ENCODE results near the gene PDZD7. TPM values are rescaled to one million over a fixed set of nuclear protein-coding genes. Genes with fewer than 3 reads are reported as not detected.

Gene PDZD7
- total RNA-seq, 6 experiments from 2014 or later = 1.1 to 1.9 (median 1.2) TPM

- DNase-seq = no peak
- TF ChIP-seq, protein P1, sequence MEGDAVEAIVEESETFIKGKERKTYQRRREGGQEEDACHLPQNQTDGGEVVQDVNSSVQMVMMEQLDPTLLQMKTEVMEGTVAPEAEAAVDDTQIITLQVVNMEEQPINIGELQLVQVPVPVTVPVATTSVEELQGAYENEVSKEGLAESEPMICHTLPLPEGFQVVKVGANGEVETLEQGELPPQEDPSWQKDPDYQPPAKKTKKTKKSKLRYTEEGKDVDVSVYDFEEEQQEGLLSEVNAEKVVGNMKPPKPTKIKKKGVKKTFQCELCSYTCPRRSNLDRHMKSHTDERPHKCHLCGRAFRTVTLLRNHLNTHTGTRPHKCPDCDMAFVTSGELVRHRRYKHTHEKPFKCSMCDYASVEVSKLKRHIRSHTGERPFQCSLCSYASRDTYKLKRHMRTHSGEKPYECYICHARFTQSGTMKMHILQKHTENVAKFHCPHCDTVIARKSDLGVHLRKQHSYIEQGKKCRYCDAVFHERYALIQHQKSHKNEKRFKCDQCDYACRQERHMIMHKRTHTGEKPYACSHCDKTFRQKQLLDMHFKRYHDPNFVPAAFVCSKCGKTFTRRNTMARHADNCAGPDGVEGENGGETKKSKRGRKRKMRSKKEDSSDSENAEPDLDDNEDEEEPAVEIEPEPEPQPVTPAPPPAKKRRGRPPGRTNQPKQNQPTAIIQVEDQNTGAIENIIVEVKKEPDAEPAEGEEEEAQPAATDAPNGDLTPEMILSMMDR (IDR thresholded peaks at IDR 0.05) = no peak
- Mint-ChIP-seq H3K4me1 (ENCODE audit: low read depth) (peaks cover 15% of the 10 kb centered on the region), H3K36me3 (ENCODE audit: low read depth) (no peaks in the 10 kb centered on the region), H3K4me3 (no peak overlapping the region), H3K9me3 (no peaks in the 10 kb centered on the region), H3K27ac (no peak overlapping the region), H3K27me3 (ENCODE audit: insufficient read depth) (peaks cover 43% of the 10 kb centered on the region)
Observed at GRCh38 chr10:101072923-101073322, 42.0 kb upstream of the PDZD7 start.

- DNase-seq = no peak
- no peak overlapping the region for H3K27ac Mint-ChIP-seq
- no peak overlapping the region for H3K4me3 Mint-ChIP-seq
- peaks cover 15% of the 10 kb centered on the region for H3K4me1 Mint-ChIP-seq (ENCODE audit: low read depth)
- TF ChIP-seq, protein P1 (IDR thresholded peaks at IDR 0.05) = no peak
- no peaks in the 10 kb centered on the region for H3K36me3 Mint-ChIP-seq (ENCODE audit: low read depth)
- peaks cover 41% of the 10 kb centered on the region for H3K27me3 Mint-ChIP-seq (ENCODE audit: insufficient read depth)
- H3K9me3 Mint-ChIP-seq = no peaks in the 10 kb centered on the region
Observed at GRCh38 chr10:101071885-101072433, 41.0 kb upstream of the PDZD7 start.

DNA sequence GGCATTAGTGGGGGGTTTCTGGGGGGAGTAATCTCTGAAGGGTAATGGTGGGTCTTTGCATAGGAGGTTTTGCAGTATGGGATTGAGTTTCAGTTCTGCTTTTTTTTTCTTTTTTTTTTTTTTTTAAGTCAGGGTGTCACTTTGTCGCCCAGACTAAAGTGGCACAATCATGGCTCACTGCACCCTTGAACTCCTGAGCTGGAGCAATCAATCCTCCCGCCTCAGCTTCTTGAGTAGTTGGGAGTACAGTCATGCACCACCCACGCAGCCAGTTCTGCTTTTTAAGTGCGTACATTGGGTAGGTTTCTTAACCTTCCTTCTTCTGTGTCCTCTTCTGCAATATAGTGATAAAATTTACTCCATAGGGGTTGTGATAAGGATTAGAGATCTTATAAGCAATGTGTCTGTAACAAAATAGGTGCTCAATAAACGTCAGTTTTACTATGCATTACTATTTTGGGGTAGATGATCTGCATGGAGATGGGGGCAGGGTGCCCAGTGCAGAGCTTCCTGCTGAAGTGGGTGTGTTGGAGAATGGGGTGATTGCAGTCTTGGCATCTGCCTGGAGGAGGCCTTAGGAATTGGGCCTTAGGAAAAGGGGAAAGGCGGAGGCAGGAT, 40.4 kb upstream of the PDZD7 start:
- DNase-seq = no peak
- H3K9me3 Mint-ChIP-seq = no peaks in the 10 kb centered on the region
- TF ChIP-seq, protein P1 (IDR thresholded peaks at IDR 0.05) = no peak
- no peaks in the 10 kb centered on the region for H3K36me3 Mint-ChIP-seq (ENCODE audit: low read depth)
- H3K27ac Mint-ChIP-seq = no peak overlapping the region
- H3K27me3 Mint-ChIP-seq (ENCODE audit: insufficient read depth) = peaks cover 39% of the 10 kb centered on the region
- H3K4me3 Mint-ChIP-seq = no peak overlapping the region
- peaks cover 15% of the 10 kb centered on the region for H3K4me1 Mint-ChIP-seq (ENCODE audit: low read depth)

GRCh38 chr10:101070098-101070497, 39.2 kb upstream of the PDZD7 start:
- no peak overlapping the region for H3K4me3 Mint-ChIP-seq
- DNase-seq = no peak
- no peak overlapping the region for H3K27ac Mint-ChIP-seq
- TF ChIP-seq, protein P1 (IDR thresholded peaks at IDR 0.05) = no peak
- H3K36me3 Mint-ChIP-seq (ENCODE audit: low read depth) = no peaks in the 10 kb centered on the region
- peaks cover 31% of the 10 kb centered on the region for H3K27me3 Mint-ChIP-seq (ENCODE audit: insufficient read depth)
- no peaks in the 10 kb centered on the region for H3K9me3 Mint-ChIP-seq
- H3K4me1 Mint-ChIP-seq (ENCODE audit: low read depth) = peaks cover 27% of the 10 kb centered on the region

GRCh38 chr10:101069441-101069840, 38.5 kb upstream of the PDZD7 start:
- H3K4me3 Mint-ChIP-seq = no peak overlapping the region
- no peaks in the 10 kb centered on the region for H3K9me3 Mint-ChIP-seq
- H3K4me1 Mint-ChIP-seq (ENCODE audit: low read depth) = peaks cover 34% of the 10 kb centered on the region
- DNase-seq = no peak
- H3K36me3 Mint-ChIP-seq (ENCODE audit: low read depth) = no peaks in the 10 kb centered on the region
- TF ChIP-seq, protein P1 (IDR thresholded peaks at IDR 0.05) = no peak
- no peak overlapping the region for H3K27ac Mint-ChIP-seq
- H3K27me3 Mint-ChIP-seq (ENCODE audit: insufficient read depth) = peaks cover 29% of the 10 kb centered on the region
